Body of pancreas (tissue), 4 donors: ENCODE measurements around the gene SLC17A9.

Experiments
- POLR2A ChIP-seq, 3 donors: fragments of 450-650 bp; IDR thresholded peaks; one replicate each; pipeline ENCODE4 v1.6.1; 2016; ENCODE audit warnings: antibody characterized with exemption in 3 of 3, mild to moderate bottlenecking in 2 of 3
- TF ChIP-seq, protein P1 (sequence below), 7 experiments: fragments of 450-650 bp in 4 of 7; fragments of 200-600 bp in 3 of 7; sonication (generic) in 3 of 7; IDR thresholded peaks; one replicate each; pipeline ENCODE4 v1.5.1; 2016 to 2019; ENCODE audit warnings: antibody characterized with exemption in 7 of 7

DNA sequence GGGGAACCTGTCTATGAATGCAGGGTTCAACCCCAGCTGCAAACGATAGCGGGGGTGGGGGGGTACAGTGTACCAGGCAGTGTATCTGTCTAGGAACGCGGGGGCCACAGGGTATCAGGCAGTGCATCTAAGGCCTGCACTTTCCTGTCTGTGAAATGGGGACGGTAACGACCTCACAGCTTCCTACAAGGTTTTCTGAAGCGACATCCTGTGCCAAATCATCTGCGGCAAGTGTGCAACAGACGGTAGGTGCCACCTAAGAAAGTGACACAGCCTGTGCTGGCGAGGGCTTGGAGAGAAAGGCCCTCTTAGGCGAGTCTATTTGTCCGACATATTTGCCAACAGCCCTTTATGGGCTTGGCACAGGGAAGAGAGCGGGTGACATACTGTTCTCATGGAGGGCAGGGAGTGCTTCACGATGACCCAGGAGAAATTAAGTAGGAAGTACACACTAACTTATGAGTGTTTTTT is 30.0 kb upstream of the SLC17A9 start:
- TF ChIP-seq, protein P1, sequence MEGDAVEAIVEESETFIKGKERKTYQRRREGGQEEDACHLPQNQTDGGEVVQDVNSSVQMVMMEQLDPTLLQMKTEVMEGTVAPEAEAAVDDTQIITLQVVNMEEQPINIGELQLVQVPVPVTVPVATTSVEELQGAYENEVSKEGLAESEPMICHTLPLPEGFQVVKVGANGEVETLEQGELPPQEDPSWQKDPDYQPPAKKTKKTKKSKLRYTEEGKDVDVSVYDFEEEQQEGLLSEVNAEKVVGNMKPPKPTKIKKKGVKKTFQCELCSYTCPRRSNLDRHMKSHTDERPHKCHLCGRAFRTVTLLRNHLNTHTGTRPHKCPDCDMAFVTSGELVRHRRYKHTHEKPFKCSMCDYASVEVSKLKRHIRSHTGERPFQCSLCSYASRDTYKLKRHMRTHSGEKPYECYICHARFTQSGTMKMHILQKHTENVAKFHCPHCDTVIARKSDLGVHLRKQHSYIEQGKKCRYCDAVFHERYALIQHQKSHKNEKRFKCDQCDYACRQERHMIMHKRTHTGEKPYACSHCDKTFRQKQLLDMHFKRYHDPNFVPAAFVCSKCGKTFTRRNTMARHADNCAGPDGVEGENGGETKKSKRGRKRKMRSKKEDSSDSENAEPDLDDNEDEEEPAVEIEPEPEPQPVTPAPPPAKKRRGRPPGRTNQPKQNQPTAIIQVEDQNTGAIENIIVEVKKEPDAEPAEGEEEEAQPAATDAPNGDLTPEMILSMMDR (IDR thresholded peaks at IDR 0.05) = no peak
- no peak for TF ChIP-seq POLR2A (IDR thresholded peaks at IDR 0.05)
